K562 (cell line): ENCODE data around the gene CD151. TPM values are rescaled to one million over a fixed set of nuclear protein-coding genes. Genes with fewer than 3 reads are reported as not detected.

Source experiments
- ATF6 ChIP-seq: sonication (generic); formaldehyde crosslinking; IDR thresholded peaks from 2 replicates; pipeline ENCODE4 v1.4.0; 2020; ENCODE audit warnings: mild to moderate bottlenecking, missing genetic modification reagents
- CBX2 ChIP-seq: fragments of 200-600 bp; sonication (generic); IDR thresholded peaks from one replicate; pipeline ENCODE4 v1.6.1; 2012; ENCODE audit warnings: mild to moderate bottlenecking, low read length, inconsistent platforms; ENCODE audit not compliant: insufficient read depth, poor library complexity, severe bottlenecking
- CHD2 ChIP-seq: IDR thresholded peaks from 2 replicates; pipeline ENCODE4 v1.6.1; 2011; ENCODE audit warnings: low read depth, low read length
- DIDO1 ChIP-seq: fragments of 450-650 bp; IDR thresholded peaks from 2 replicates; pipeline ENCODE4 v1.6.1; 2016; ENCODE audit warnings: low read depth, missing biosample characterization, missing genetic modification characterization
- E2F3 ChIP-seq: fragments of 250-450 bp; sonication (Bioruptor Pico); IDR thresholded peaks from 2 replicates; pipeline ENCODE4 v1.4.0; 2020; ENCODE audit warnings: mild to moderate bottlenecking
- EGR1 ChIP-seq: fragments of 450-650 bp; conservative IDR thresholded peaks from 2 replicates; pipeline ENCODE4 v1.6.1; 2017; ENCODE audit warnings: mild to moderate bottlenecking
- EHMT2 ChIP-seq: fragments of 450-650 bp; IDR thresholded peaks from 2 replicates; pipeline ENCODE4 v1.6.1; 2018; ENCODE audit warnings: antibody characterized with exemption
- EP300 ChIP-seq: IDR thresholded peaks from 2 replicates; pipeline ENCODE4 v1.6.1; 2012; ENCODE audit warnings: low read length, improper control_type of control experiment
- FOXJ2 ChIP-seq: fragments of 200-800 bp; sonication (Bioruptor generic); IDR thresholded peaks from 2 replicates; pipeline ENCODE4 v1.6.1; 2016; ENCODE audit warnings: missing genetic modification characterization, missing compliant biosample characterization
- FOXP1 ChIP-seq: sonication (generic); formaldehyde crosslinking; IDR thresholded peaks from 2 replicates; pipeline ENCODE4 v1.8.0; 2022; ENCODE audit warnings: mild to moderate bottlenecking, missing genetic modification reagents
- HMGN3 ChIP-seq: IDR thresholded peaks from 2 replicates; pipeline ENCODE4 v1.6.1; 2011; ENCODE audit warnings: borderline replicate concordance, low read depth, mild to moderate bottlenecking, mixed read lengths, low read length; ENCODE audit not compliant: insufficient read length; ENCODE audit errors: extremely low read depth
- KDM5B ChIP-seq: fragments of 200-600 bp; sonication (generic); IDR thresholded peaks from 2 replicates; pipeline ENCODE4 v1.6.1; 2012; ENCODE audit warnings: low read depth, mild to moderate bottlenecking, moderate library complexity, low read length, control low read depth, inconsistent platforms; ENCODE audit not compliant: insufficient replicate concordance
- MTA1 ChIP-seq: fragments of 450-650 bp; IDR thresholded peaks from 2 replicates; pipeline ENCODE4 v1.6.1; 2017; ENCODE audit warnings: borderline replicate concordance
- MTA2 ChIP-seq: fragments of 450-650 bp; IDR thresholded peaks from 2 replicates; pipeline ENCODE4 v1.6.1; 2016; ENCODE audit warnings: low read depth
- NCOA1 ChIP-seq: fragments of 450-650 bp; IDR thresholded peaks from 2 replicates; pipeline ENCODE4 v1.6.1; 2016; ENCODE audit warnings: low read depth
- NCOA4 ChIP-seq: fragments of 450-650 bp; IDR thresholded peaks from 2 replicates; pipeline ENCODE4 v1.6.1; 2018; ENCODE audit warnings: mild to moderate bottlenecking; ENCODE audit not compliant: partially characterized antibody
- POLR2AphosphoS5 ChIP-seq: IDR thresholded peaks from 2 replicates; pipeline ENCODE4 v1.6.1; 2011; ENCODE audit warnings: mild to moderate bottlenecking, low read depth, low read length, moderate library complexity; ENCODE audit not compliant: control insufficient read depth, insufficient read depth
- PREB ChIP-seq: sonication (generic); formaldehyde crosslinking; IDR thresholded peaks from 2 replicates; pipeline ENCODE4 v1.8.1; 2023; ENCODE audit warnings: mild to moderate bottlenecking, missing genetic modification reagents
- SMARCA4 ChIP-seq: fragments of 450-650 bp; IDR thresholded peaks from 2 replicates; pipeline ENCODE4 v1.6.1; 2016
- SNRNP70 ChIP-seq: fragments of 200-400 bp; formaldehyde crosslinking; optimal IDR thresholded peaks from 2 replicates; pipeline ENCODE3; 2017; ENCODE audit warnings: low read depth, low read length
- TFAM ChIP-seq: fragments of 250-450 bp; sonication (Bioruptor Pico); conservative IDR thresholded peaks from 2 replicates; pipeline ENCODE4 v1.5.0; 2021; ENCODE audit warnings: mild to moderate bottlenecking, moderate library complexity
- ZBTB9 ChIP-seq: fragments of 450-650 bp; formaldehyde crosslinking; IDR thresholded peaks from 2 replicates; pipeline ENCODE4 v1.4.0; 2020; ENCODE audit warnings: mild to moderate bottlenecking, moderate library complexity
- ZNF134 ChIP-seq: fragments of 250-450 bp; sonication (Bioruptor Pico); conservative IDR thresholded peaks from 2 replicates; pipeline ENCODE4 v1.4.0; 2020
- ZNF263 ChIP-seq: sonication (generic); formaldehyde crosslinking; IDR thresholded peaks from 2 replicates; pipeline ENCODE4 v1.8.0; 2022; ENCODE audit warnings: mild to moderate bottlenecking, missing genetic modification reagents, borderline replicate concordance
- ZNF3 ChIP-seq: fragments of 250-450 bp; sonication (Bioruptor Pico); IDR thresholded peaks from 2 replicates; pipeline ENCODE4 v1.5.0; 2021; ENCODE audit warnings: mild to moderate bottlenecking, moderate library complexity
- ZNF354B ChIP-seq: fragments of 250-450 bp; sonication (Bioruptor Pico); IDR thresholded peaks from 2 replicates; pipeline ENCODE4 v1.4.0; 2020
- polyA plus RNA-seq, 8 experiments: library from polyadenylated mRNA; depleted of rRNA in 4 of 8; stranded (reverse) in 5 of 8; unstranded in 3 of 8; fragments of >200 nt; fragmentation: Nextera tagmentation in 2 of 8; fragmentation: Illumina TruSeq in 1 of 8; extraction: Ambion mirVana in 2 of 8; extraction: Trizol in 1 of 8; gene quantifications; 2 replicates each; pipeline versions ENCODE4 v1.2.1 to v1.2.3, GENCODE V29; 2011 to 2014; ENCODE audit warnings: inconsistent platforms in 1 of 8, missing spikeins in 1 of 8
- total RNA-seq, 7 experiments: library from RNA; depleted of rRNA in 6 of 7; stranded (reverse); fragments of >200 nt in 6 of 7; fragmentation: Illumina TruSeq in 2 of 7; extraction: Trizol in 2 of 7; gene quantifications; 2 replicates each; pipeline versions ENCODE4 v1.2.1 to v1.2.3, GENCODE V29; 2011 to 2021; ENCODE audit warnings: low replicate concordance in 1 of 7

The CD151 gene
- total and polyA plus RNA-seq, 9 of the 15 experiments (the other 6 are each of a cell fraction or from before 2014, with no cell fraction given): 2.3 to 187 (median 140) TPM

DNA sequence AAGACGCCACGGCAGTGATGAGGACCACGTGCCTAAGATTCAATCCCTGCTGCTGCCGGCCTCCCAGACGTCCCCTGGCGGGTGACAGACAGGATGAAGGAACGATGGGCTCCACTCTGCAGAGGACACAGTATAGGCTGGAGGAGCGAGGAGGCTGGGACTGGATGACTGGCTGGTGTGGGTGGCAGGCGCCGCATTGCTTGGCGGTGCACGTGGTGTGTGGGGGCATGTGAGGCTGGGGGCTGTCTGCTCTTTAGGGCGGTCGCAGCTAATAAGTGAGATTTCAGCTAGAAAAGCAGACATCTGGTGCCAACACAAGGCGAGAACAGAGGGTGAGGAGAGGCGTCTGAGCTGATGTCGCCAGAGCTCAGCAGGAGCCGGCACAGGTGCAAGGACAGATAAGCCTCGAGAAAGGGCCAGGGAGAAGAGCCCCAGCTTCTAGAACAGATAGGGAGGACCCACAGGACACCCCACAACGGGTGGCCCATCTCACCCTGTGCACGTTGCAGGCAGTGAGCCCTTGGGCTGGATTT lies 43.1 kb downstream of the CD151 start (continued):
- TF ChIP-seq TFAM (CRISPR knock-in tag) (no peak), KDM5B (no peak), ZNF354B (CRISPR knock-in tag) (no peak), CBX2 (no peak), NCOA1 (peak; percentile 42; the same call in 1 of the 2 replicates), PREB (CRISPR knock-in tag) (no peak), EGR1 (peak; percentile 67), MTA2 (peak; percentile 91), MTA1 (peak; percentile 19; the same call in 1 of the 2 replicates), POLR2AphosphoS5 (peak; percentile 94), FOXP1 (CRISPR knock-in tag) (no peak), ZNF263 (peak; percentile 71; the same call in 1 of the 2 replicates), SMARCA4 (peak; percentile 87), ATF6 (CRISPR knock-in tag) (no peak), ZNF3 (CRISPR knock-in tag) (no peak), HMGN3 (peak; percentile 69), SNRNP70 (no peak), CHD2 (no peak; the same call in none of the 2 replicates), DIDO1 (tag) (no peak), EHMT2 (no peak), ZNF134 (CRISPR knock-in tag) (peak; percentile 66), NCOA4 (no peak), FOXJ2 (no peak), ZBTB9 (CRISPR knock-in tag) (no peak), EP300 (peak; percentile 81), E2F3 (CRISPR knock-in tag) (no peak)
